ENCODE results near the gene PLOD1. TPM values are rescaled to one million over a fixed set of nuclear protein-coding genes. Genes with fewer than 3 reads are reported as not detected.
"Not testable (repeated sequence)": the region's sequence is repeated elsewhere in the genome, so short reads cannot be mapped to it uniquely, and the experiment has no call there.

PLOD1 gene
- total and polyA plus RNA-seq, 9 donors = 118 to 243 (median 179) TPM

- H3K27me3 ChIP-seq (ENCODE audit: control insufficient read depth, insufficient read depth, low read length) = no peaks in the 10 kb centered on the region
- H3K36me3 ChIP-seq (ENCODE audit: control insufficient read depth, insufficient read depth, low read length) = peaks cover 80% of the 10 kb centered on the region
- DNase-seq = peak; percentile 48
- WGBS (ENCODE audit: insufficient coverage) = 61% methylated on average over 11 of the region's 14 CpGs
- no peaks in the 10 kb centered on the region for H3K9me3 ChIP-seq (replicated peaks; ENCODE audit: control insufficient read depth, low read depth, low read length)
- H3K4me1 ChIP-seq (ENCODE audit: control insufficient read depth, insufficient read depth, low read length) = no peaks in the 10 kb centered on the region
- H3K27ac ChIP-seq (ENCODE audit: low read length) = no peak overlapping the region
- no peak overlapping the region for H3K4me3 ChIP-seq (ENCODE audit: low read length)
Measured at GRCh38 chr1:12001249-12001917, 66.9 kb downstream of the PLOD1 start.

- WGBS (ENCODE audit: insufficient coverage) = 93% methylated on average over 5 of the region's 10 CpGs
- H3K36me3 ChIP-seq (ENCODE audit: control insufficient read depth, insufficient read depth, low read length) = peaks cover 83% of the 10 kb centered on the region
- H3K4me3 ChIP-seq (ENCODE audit: low read length) = no peak overlapping the region
- DNase-seq = no peak
- H3K9me3 ChIP-seq (replicated peaks; ENCODE audit: control insufficient read depth, low read depth, low read length) = no peaks in the 10 kb centered on the region
- H3K27ac ChIP-seq (ENCODE audit: low read length) = no peak overlapping the region
- no peaks in the 10 kb centered on the region for H3K27me3 ChIP-seq (ENCODE audit: control insufficient read depth, insufficient read depth, low read length)
- no peaks in the 10 kb centered on the region for H3K4me1 ChIP-seq (ENCODE audit: control insufficient read depth, insufficient read depth, low read length)
Measured at GRCh38 chr1:12001996-12002493, 67.5 kb downstream of the PLOD1 start.

- Histone ChIP-seq H3K36me3 (ENCODE audit: control insufficient read depth, insufficient read depth, low read length) (peaks cover 79% of the 10 kb centered on the region), H3K27me3 (ENCODE audit: control insufficient read depth, insufficient read depth, low read length) (no peaks in the 10 kb centered on the region), H3K4me1 (ENCODE audit: control insufficient read depth, insufficient read depth, low read length) (no peaks in the 10 kb centered on the region), H3K9me3 (replicated peaks; ENCODE audit: control insufficient read depth, low read depth, low read length) (no peaks in the 10 kb centered on the region), H3K27ac (ENCODE audit: low read length) (no peak overlapping the region), H3K4me3 (ENCODE audit: low read length) (no peak overlapping the region)
- 88% methylated on average over 7 of the region's 12 CpGs for WGBS (ENCODE audit: insufficient coverage)
- DNase-seq = no peak
Measured at GRCh38 chr1:12003762-12004161, 69.2 kb downstream of the PLOD1 start.

GRCh38 chr1:12005488-12006166, 71.1 kb downstream of the PLOD1 start:
- Histone ChIP-seq H3K4me3 (ENCODE audit: low read length) (no peak overlapping the region), H3K36me3 (ENCODE audit: control insufficient read depth, insufficient read depth, low read length) (peaks cover 81% of the 10 kb centered on the region), H3K27ac (ENCODE audit: low read length) (no peak overlapping the region), H3K27me3 (ENCODE audit: control insufficient read depth, insufficient read depth, low read length) (no peaks in the 10 kb centered on the region), H3K4me1 (ENCODE audit: control insufficient read depth, insufficient read depth, low read length) (no peaks in the 10 kb centered on the region), H3K9me3 (replicated peaks; ENCODE audit: control insufficient read depth, low read depth, low read length) (no peaks in the 10 kb centered on the region)
- no peak for DNase-seq
- WGBS (ENCODE audit: insufficient coverage) = 92% methylated on average over 7 of the region's 9 CpGs

- Histone ChIP-seq H3K27me3 (ENCODE audit: control insufficient read depth, insufficient read depth, low read length) (no peaks in the 10 kb centered on the region), H3K27ac (ENCODE audit: low read length) (no peak overlapping the region), H3K36me3 (ENCODE audit: control insufficient read depth, insufficient read depth, low read length) (peaks cover 83% of the 10 kb centered on the region), H3K4me1 (ENCODE audit: control insufficient read depth, insufficient read depth, low read length) (no peaks in the 10 kb centered on the region), H3K4me3 (ENCODE audit: low read length) (no peak overlapping the region), H3K9me3 (replicated peaks; ENCODE audit: control insufficient read depth, low read depth, low read length) (no peaks in the 10 kb centered on the region)
- DNase-seq = no peak
- WGBS (ENCODE audit: insufficient coverage) = 81% methylated on average over 9 of the region's 17 CpGs
Measured at GRCh38 chr1:12006167-12006921, 71.8 kb downstream of the PLOD1 start.

GRCh38 chr1:12007204-12007603, 72.7 kb downstream of the PLOD1 start:
- H3K9me3 ChIP-seq (replicated peaks; ENCODE audit: control insufficient read depth, low read depth, low read length) = no peaks in the 10 kb centered on the region
- no peak overlapping the region for H3K27ac ChIP-seq (ENCODE audit: low read length)
- 100% methylated on average over 3 of the region's 6 CpGs for WGBS (ENCODE audit: insufficient coverage)
- H3K36me3 ChIP-seq (ENCODE audit: control insufficient read depth, insufficient read depth, low read length) = peaks cover 83% of the 10 kb centered on the region
- no peaks in the 10 kb centered on the region for H3K27me3 ChIP-seq (ENCODE audit: control insufficient read depth, insufficient read depth, low read length)
- H3K4me1 ChIP-seq (ENCODE audit: control insufficient read depth, insufficient read depth, low read length) = no peaks in the 10 kb centered on the region
- no peak for DNase-seq
- no peak overlapping the region for H3K4me3 ChIP-seq (ENCODE audit: low read length)

GRCh38 chr1:12008355-12008754, 73.8 kb downstream of the PLOD1 start:
- H3K9me3 ChIP-seq (replicated peaks; ENCODE audit: control insufficient read depth, low read depth, low read length); H3K4me1 ChIP-seq (ENCODE audit: control insufficient read depth, insufficient read depth, low read length); H3K27me3 ChIP-seq (ENCODE audit: control insufficient read depth, insufficient read depth, low read length); H3K27ac ChIP-seq (ENCODE audit: low read length); H3K4me3 ChIP-seq (ENCODE audit: low read length); DNase-seq: not testable (repeated sequence)
- 100% methylated on average over 6 of the region's 33 CpGs for whole genome bisulfite sequencing (ENCODE audit: insufficient coverage)
- H3K36me3 ChIP-seq (ENCODE audit: control insufficient read depth, insufficient read depth, low read length) = peaks cover 80% of the 10 kb centered on the region

GRCh38 chr1:12009318-12009947, 74.9 kb downstream of the PLOD1 start:
- no peak for DNase-seq

GRCh38 chr1:12010746-12011570, 76.4 kb downstream of the PLOD1 start:
- no peak for DNase-seq
- no peak overlapping the region for H3K4me3 ChIP-seq (ENCODE audit: low read length)
- H3K9me3 ChIP-seq (replicated peaks; ENCODE audit: control insufficient read depth, low read depth, low read length) = no peaks in the 10 kb centered on the region
- WGBS (ENCODE audit: insufficient coverage) = 100% methylated on average over 2 of the region's 16 CpGs
- peaks cover 9% of the 10 kb centered on the region for H3K4me1 ChIP-seq (ENCODE audit: control insufficient read depth, insufficient read depth, low read length)
- no peak overlapping the region for H3K27ac ChIP-seq (ENCODE audit: low read length)
- peaks cover 60% of the 10 kb centered on the region for H3K36me3 ChIP-seq (ENCODE audit: control insufficient read depth, insufficient read depth, low read length)
- H3K27me3 ChIP-seq (ENCODE audit: control insufficient read depth, insufficient read depth, low read length) = no peaks in the 10 kb centered on the region

More at GRCh38 chr1:12009318-12009947, 74.9 kb downstream of the PLOD1 start:
- Histone ChIP-seq H3K4me1 (ENCODE audit: control insufficient read depth, insufficient read depth, low read length) (peaks cover 9% of the 10 kb centered on the region), H3K9me3 (replicated peaks; ENCODE audit: control insufficient read depth, low read depth, low read length) (no peaks in the 10 kb centered on the region), H3K36me3 (ENCODE audit: control insufficient read depth, insufficient read depth, low read length) (peaks cover 72% of the 10 kb centered on the region), H3K27ac (ENCODE audit: low read length) (no peak overlapping the region), H3K4me3 (ENCODE audit: low read length) (no peak overlapping the region), H3K27me3 (ENCODE audit: control insufficient read depth, insufficient read depth, low read length) (no peaks in the 10 kb centered on the region)
- WGBS (ENCODE audit: insufficient coverage) = 88% methylated on average over 8 of the region's 9 CpGs
